Measurements from ENCODE around the gene GTF3C5. TPM values are rescaled to one million over a fixed set of nuclear protein-coding genes. Genes with fewer than 3 reads are reported as not detected.

Gene GTF3C5
- total RNA-seq, 1 donor from 2014 or later = 95.2 TPM

DNA sequence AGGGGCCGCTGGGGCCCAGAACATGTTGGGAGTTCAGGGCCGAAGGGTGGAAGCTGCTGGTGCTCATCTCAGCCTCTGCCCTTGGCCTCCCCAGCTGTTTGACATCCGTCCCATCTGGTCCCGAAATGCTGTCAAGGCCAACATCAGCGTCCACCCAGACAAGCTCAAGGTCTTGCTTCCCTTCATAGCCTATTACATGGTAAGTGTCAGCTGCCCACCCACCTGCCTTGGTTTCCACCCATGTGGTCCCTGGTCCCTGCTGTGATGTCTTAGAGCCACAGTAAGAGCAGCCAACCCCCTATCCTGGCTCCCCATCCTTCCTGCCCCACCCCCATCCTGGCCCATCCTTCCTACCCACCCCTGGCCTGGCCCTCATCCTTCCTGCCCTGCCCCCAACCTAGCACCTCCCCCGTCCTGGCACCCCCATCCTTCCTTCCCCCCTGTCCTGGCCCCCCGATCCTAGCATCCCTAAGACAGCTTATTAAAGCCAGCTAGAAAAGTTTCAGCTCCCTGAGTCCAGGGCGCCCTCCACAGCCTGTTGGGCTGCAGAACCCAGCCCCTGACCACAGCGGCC is 21.3 kb downstream of the GTF3C5 start:
- Mint-ChIP-seq H3K4me1 (ENCODE audit: low read depth, unreplicated experiment) (no peaks in the 10 kb centered on the region), H3K27me3 (ENCODE audit: unreplicated experiment) (peaks cover 7% of the 10 kb centered on the region), H3K36me3 (ENCODE audit: unreplicated experiment) (peaks cover 7% of the 10 kb centered on the region), H3K9me3 (ENCODE audit: unreplicated experiment) (peaks cover 5% of the 10 kb centered on the region), H3K27ac (ENCODE audit: unreplicated experiment) (no peak overlapping the region), H3K4me3 (ENCODE audit: unreplicated experiment) (no peak overlapping the region)
- DNase-seq = no peak
- TF ChIP-seq, protein P1, sequence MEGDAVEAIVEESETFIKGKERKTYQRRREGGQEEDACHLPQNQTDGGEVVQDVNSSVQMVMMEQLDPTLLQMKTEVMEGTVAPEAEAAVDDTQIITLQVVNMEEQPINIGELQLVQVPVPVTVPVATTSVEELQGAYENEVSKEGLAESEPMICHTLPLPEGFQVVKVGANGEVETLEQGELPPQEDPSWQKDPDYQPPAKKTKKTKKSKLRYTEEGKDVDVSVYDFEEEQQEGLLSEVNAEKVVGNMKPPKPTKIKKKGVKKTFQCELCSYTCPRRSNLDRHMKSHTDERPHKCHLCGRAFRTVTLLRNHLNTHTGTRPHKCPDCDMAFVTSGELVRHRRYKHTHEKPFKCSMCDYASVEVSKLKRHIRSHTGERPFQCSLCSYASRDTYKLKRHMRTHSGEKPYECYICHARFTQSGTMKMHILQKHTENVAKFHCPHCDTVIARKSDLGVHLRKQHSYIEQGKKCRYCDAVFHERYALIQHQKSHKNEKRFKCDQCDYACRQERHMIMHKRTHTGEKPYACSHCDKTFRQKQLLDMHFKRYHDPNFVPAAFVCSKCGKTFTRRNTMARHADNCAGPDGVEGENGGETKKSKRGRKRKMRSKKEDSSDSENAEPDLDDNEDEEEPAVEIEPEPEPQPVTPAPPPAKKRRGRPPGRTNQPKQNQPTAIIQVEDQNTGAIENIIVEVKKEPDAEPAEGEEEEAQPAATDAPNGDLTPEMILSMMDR (IDR thresholded peaks at IDR 0.05; ENCODE audit: partially characterized antibody, unreplicated experiment) = no peak

DNA sequence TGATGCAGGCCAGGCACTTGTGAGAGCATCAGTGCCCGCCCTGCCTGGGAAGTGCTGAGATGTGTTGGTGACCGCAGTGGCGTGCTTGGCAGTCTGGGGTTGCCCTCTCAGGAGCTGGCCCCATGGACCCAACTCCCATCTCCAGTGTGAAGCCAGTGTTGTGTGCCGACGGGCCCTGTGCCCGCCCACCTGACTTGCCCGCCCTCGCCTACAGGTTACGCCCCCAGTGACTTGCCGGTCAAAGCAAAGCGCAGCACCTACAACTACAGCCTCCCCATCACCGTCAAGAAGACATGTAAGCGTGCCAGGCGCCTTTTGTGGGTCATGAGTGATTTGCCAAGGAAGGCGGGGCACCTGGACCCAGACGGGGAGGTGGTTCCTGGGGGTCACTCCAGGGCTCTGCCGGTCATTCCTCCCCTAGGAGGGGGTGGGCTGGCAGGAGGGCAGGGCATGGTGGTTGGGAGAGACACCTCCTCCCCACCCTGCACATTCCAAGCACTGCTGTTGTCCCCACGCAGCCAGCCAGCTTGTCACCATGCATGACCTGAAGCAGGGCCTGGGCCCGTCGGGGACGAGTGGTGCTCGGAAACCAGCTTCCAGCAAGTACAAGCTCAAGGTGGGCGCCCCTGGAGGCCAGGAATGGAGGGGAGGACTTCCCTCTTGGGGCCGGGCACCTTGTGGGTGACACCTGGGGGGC is 23.5 kb downstream of the GTF3C5 start:
- Mint-ChIP-seq H3K9me3 (ENCODE audit: unreplicated experiment) (peaks cover 10% of the 10 kb centered on the region), H3K4me1 (ENCODE audit: low read depth, unreplicated experiment) (no peaks in the 10 kb centered on the region), H3K4me3 (ENCODE audit: unreplicated experiment) (no peak overlapping the region), H3K27ac (ENCODE audit: unreplicated experiment) (peak overlapping the region; percentile 8), H3K36me3 (ENCODE audit: unreplicated experiment) (peaks cover 7% of the 10 kb centered on the region), H3K27me3 (ENCODE audit: unreplicated experiment) (peaks cover 9% of the 10 kb centered on the region)
- TF ChIP-seq, protein P1 (IDR thresholded peaks at IDR 0.05; ENCODE audit: partially characterized antibody, unreplicated experiment) = no peak
- DNase-seq = no peak

DNA sequence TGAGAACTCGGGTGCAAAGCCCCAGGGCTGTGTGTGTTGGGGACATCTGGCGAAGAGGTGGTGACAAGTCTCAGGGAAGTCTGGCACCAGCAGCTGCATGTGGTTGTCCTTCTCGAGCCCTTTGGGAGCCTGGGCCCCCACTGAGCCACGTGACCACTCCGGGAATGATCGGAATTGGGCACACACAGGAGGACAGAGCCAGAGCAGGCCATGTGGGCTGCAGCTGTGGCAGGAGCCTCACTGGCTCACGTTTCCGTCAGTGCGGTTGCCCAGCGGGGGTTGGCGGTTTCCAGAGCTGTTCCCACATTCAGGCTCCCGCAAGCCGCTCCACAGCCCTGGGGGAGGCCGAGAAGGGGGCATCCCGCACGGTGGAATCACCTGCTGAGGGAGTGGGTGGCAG is 24.2 kb downstream of the GTF3C5 start:
- peaks cover 10% of the 10 kb centered on the region for H3K9me3 Mint-ChIP-seq (ENCODE audit: unreplicated experiment)
- DNase-seq = no peak
- TF ChIP-seq, protein P1 (IDR thresholded peaks at IDR 0.05; ENCODE audit: partially characterized antibody, unreplicated experiment) = no peak
- peaks cover 7% of the 10 kb centered on the region for H3K36me3 Mint-ChIP-seq (ENCODE audit: unreplicated experiment)
- H3K4me3 Mint-ChIP-seq (ENCODE audit: unreplicated experiment) = no peak overlapping the region
- H3K4me1 Mint-ChIP-seq (ENCODE audit: low read depth, unreplicated experiment) = peaks cover 3% of the 10 kb centered on the region
- H3K27ac Mint-ChIP-seq (ENCODE audit: unreplicated experiment) = no peak overlapping the region
- H3K27me3 Mint-ChIP-seq (ENCODE audit: unreplicated experiment) = peaks cover 9% of the 10 kb centered on the region

DNA sequence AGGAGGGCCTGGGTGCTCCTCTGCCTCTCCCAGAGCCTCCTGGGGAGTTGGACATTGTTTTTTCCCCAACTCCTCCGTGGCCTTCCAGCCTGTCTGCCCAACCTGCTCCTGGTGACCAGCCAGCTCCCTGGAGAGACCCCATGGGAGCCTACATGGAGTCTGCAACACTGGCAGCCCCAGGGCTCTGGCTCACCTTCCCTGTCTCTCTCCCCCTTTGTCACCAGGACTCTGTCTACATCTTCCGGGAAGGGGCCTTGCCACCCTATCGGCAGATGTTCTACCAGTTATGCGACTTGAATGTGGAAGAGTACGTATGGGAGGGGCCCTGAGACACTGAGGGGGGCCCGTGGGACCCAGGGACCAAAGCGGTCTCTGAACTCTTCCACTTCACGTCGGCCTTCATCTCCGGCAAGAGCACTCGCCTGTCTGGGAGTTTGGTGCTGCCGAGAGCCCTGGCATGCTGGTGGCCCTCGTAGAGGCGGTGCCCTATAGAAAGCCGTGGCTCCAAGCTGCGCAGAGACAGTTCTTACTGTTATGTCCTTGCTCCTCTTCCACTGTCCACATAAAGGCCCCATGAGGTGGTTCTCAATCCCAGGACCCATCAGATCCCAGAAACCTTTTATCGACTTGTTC is 25.1 kb downstream of the GTF3C5 start:
- peaks cover 7% of the 10 kb centered on the region for H3K36me3 Mint-ChIP-seq (ENCODE audit: unreplicated experiment)
- TF ChIP-seq, protein P1 (IDR thresholded peaks at IDR 0.05; ENCODE audit: partially characterized antibody, unreplicated experiment) = no peak
- peaks cover 6% of the 10 kb centered on the region for H3K4me1 Mint-ChIP-seq (ENCODE audit: low read depth, unreplicated experiment)
- peaks cover 9% of the 10 kb centered on the region for H3K9me3 Mint-ChIP-seq (ENCODE audit: unreplicated experiment)
- no peak overlapping the region for H3K27ac Mint-ChIP-seq (ENCODE audit: unreplicated experiment)
- peaks cover 9% of the 10 kb centered on the region for H3K27me3 Mint-ChIP-seq (ENCODE audit: unreplicated experiment)
- no peak for DNase-seq
- no peak overlapping the region for H3K4me3 Mint-ChIP-seq (ENCODE audit: unreplicated experiment)

DNA sequence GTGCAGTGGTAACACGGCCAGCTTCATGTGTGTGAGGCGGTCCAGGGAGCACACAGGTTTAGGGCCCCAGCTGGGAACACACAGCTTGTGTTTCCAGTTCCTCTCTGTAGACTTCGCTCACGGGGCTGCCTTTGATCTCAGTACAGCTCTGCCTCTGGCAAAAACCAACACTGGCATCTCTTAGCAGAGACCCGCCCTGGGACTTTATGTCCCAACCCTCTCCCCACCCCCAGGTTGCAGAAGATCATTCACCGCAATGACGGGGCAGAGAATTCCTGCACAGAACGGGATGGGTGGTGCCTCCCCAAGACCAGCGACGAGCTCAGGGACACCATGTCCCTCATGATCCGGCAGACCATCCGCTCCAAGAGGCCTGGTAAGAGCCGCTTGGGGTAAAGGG is 25.7 kb downstream of the GTF3C5 start:
- peaks cover 7% of the 10 kb centered on the region for H3K36me3 Mint-ChIP-seq (ENCODE audit: unreplicated experiment)
- H3K4me3 Mint-ChIP-seq (ENCODE audit: unreplicated experiment) = no peak overlapping the region
- no peak overlapping the region for H3K27ac Mint-ChIP-seq (ENCODE audit: unreplicated experiment)
- DNase-seq = no peak
- peaks cover 6% of the 10 kb centered on the region for H3K4me1 Mint-ChIP-seq (ENCODE audit: low read depth, unreplicated experiment)
- H3K9me3 Mint-ChIP-seq (ENCODE audit: unreplicated experiment) = peaks cover 8% of the 10 kb centered on the region
- H3K27me3 Mint-ChIP-seq (ENCODE audit: unreplicated experiment) = peaks cover 9% of the 10 kb centered on the region
- TF ChIP-seq, protein P1 (IDR thresholded peaks at IDR 0.05; ENCODE audit: partially characterized antibody, unreplicated experiment) = no peak

All from glutamatergic neuron (in vitro differentiated cells).